GM10266 (cell line): Measurements from ENCODE around the gene GGACT.

Experiments used
- DNase-seq: peaks from one replicate; pipeline ENCODE4 v3.0.0; 2012; ENCODE audit errors: extremely low spot score
- TF ChIP-seq, protein P1 (sequence below): IDR thresholded peaks from 2 replicates; pipeline ENCODE4 v1.5.1; 2012; ENCODE audit warnings: mild to moderate bottlenecking, low read depth; ENCODE audit not compliant: control insufficient read depth, insufficient read depth; ENCODE audit errors: missing control alignments

GGACT gene

DNA sequence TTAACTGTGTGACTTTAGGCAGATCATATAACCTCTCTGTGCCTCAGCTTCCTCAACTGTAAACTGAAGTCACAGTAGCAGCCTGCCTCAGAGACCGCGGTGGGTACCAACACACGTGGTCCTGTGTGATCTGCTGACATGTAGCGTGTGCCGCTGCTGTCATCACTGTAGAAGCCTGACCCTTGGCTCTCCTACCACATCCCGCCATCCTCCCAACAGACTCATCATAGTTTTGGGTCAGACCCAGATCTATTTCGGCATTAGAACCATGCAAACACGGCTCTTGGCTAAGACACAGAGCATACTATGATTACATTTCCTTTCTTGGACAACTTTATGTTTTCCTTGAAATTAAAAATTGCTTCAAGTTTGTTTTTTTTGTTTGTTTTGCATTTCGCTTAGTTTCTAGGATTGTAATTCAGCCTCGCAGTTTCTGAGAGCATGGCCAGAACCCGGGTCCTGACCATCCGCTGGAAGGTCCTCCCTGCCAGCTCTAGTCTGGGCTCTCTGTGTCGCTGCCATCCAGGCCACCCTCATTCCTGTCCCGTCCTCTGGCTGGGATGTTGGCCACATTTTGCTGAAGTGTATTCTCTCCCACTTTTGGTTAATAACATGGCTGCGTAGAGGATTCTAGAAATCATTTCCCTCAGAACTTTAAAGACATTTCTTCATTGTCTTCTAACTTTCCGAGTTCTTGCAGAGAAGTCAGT is 53.0 kb downstream of the GGACT start:
- TF ChIP-seq, protein P1, sequence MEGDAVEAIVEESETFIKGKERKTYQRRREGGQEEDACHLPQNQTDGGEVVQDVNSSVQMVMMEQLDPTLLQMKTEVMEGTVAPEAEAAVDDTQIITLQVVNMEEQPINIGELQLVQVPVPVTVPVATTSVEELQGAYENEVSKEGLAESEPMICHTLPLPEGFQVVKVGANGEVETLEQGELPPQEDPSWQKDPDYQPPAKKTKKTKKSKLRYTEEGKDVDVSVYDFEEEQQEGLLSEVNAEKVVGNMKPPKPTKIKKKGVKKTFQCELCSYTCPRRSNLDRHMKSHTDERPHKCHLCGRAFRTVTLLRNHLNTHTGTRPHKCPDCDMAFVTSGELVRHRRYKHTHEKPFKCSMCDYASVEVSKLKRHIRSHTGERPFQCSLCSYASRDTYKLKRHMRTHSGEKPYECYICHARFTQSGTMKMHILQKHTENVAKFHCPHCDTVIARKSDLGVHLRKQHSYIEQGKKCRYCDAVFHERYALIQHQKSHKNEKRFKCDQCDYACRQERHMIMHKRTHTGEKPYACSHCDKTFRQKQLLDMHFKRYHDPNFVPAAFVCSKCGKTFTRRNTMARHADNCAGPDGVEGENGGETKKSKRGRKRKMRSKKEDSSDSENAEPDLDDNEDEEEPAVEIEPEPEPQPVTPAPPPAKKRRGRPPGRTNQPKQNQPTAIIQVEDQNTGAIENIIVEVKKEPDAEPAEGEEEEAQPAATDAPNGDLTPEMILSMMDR: no peak
- DNase-seq: no peak

DNA sequence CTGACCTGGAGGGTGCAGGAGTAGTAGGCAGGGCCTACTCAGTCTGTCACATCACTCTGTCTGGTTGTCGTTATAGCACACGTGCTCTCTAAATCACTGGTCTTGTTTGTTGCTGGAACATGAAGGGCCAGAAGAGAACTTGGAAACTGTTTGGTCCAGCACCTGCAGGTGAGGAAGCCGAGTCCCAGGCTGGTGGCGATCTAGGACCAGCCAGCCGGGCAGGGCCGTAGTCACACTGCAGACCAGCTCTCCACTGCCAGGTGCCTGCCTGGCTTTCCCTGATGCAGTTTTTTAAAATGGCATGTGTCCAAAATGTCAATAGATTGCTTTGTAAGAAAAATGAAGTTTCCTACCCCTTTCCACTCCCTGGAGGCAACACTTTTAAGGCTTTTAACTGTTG is 53.7 kb downstream of the GGACT start:
- no peak for DNase-seq
- TF ChIP-seq, protein P1: no peak

DNA sequence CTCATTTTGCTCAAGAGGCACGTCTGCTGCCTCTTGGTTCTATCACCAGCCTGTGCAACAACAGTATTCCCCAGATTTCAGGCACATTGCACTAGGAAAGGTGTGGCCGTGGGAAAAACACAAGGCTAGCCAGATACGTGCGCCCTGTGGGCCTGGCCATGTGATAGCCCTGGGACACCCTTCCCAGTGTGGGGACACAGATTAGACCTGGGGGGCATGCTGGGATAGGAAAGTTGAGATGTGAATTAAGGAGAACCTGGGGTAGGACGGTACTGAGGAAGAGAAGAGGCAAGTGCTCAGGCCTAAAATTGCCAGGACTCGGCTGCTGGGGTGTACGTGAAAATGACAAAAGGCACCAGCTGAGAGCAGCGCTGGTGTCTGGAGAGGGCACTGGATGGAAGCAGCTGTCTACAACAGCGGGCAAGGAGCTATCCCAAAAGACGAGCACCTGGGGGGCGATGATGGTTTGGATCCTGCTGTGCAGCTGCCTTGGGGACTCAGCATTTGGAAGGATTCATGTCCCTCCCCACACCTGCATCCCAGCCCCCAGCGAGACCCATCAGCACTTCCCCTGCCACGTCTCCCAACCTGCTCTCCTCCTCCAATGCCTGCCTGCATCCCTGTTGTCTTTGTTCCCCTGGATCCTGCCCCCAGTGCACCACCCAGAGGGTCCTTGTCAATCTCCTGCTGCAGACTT is 54.3 kb downstream of the GGACT start:
- TF ChIP-seq, protein P1: no peak
- DNase-seq: no peak

DNA sequence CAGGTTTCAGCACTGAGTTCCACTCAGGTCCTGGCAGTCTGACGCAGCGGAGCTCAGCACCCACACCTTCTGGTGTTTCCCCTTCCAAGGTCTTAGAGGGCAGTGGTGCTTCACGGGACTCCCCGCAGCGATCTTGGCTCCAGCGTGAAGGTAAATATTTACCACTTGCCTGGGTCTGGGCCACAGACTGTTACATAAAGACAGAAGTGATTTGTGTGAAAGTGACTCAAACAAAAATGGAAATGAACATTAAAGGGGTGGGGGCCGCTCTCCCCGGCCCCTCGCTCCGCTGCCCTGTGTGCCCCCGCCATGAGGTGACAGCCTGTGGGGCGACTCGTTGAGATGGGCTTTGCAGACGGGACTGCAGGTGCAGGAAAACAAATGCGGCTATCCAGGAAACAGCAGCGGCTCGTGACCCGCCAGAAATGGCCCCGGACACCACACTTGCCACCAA is 55.0 kb downstream of the GGACT start:
- TF ChIP-seq, protein P1: no peak
- DNase-seq: no peak

DNA sequence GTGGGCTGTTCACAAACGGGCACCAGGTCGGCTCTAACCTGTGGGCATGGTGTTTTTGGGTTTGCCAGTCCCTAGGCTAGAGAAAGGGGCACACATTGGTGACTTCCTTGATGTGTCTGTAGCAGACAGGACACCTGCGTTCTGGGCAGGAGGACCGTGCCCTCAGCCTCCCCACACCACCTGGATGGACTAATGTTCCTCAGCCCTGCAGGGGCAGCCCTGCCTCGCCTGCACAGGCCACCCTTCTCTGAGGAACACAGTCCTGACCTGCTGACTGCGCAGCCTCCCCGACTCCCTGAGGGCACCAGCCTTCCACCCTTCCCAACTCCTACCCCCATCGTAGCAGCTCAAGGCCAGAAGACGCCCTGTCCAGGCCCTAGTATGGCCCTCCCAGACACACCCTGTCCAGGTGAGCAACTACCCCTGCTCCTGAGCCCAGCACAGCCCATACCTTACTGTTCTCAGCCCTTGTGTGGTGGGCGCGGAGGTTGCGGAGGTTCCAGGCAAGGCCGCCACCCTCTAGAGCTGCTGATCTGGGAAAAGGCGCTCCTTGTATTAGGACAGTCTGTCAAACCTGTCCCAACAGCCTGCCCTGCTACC is 55.7 kb downstream of the GGACT start:
- TF ChIP-seq, protein P1: no peak

DNA sequence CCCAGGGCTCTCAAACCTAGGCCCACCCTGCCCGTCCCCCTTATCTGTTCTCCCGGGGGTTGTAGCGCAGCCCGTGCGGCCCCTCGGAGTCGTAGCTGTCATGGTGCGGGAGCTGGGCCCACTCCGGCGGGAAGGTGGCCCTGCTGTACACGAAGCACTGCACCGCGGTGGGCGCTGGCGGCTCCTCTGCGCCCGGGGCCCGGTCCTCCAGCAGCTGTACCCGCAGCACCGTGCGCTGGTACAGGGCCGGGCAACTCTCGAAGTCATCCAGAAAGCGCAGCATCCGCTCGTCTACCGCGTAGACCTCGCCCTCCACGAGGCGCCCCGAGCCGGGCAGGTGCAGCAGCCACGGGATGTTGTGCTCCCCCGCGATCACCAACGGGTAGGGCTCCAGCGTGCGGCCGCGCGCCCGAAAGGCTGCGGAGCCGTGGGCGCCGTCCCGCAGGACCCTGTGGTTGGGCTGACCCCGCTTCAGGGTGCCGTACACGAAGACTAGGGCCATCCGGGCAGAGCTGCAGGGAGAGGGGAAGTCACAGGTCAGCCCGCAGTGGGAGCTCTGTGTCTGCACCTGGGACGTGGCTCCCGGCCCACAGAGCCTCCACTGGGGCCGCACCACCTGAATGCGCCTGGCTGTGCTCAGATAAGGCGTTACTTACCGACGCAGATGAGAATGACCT is 56.4 kb downstream of the GGACT start:
- TF ChIP-seq, protein P1: no peak
- DNase-seq: no peak

More for the DNA sequence above, 55.7 kb downstream of the GGACT start:
- DNase-seq: no peak
